ENCODE data around the gene SERPIND1. TPM values are rescaled to one million over a fixed set of nuclear protein-coding genes. Genes with fewer than 3 reads are reported as not detected.

SERPIND1 gene
- total and polyA plus RNA-seq, 4 experiments from 2014 or later, result 0.07 to 0.29 TPM; not detected in 2

Other genes starting within 250 kb of the SERPIND1 start
- 100 to 1,000 TPM; 142 to 145 TPM for gene PI4KA, start 84.7 kb downstream of the SERPIND1 start, total RNA-seq
- 10 to 100 TPM; 31.5 to 78.5 TPM for gene PI4KA, start 84.7 kb downstream of the SERPIND1 start, polyA plus RNA-seq
- gene SNAP29, start 84.9 kb downstream of the SERPIND1 start, total RNA-seq, result 10 to 100 TPM; 24.4 to 26.1 TPM
- 10 to 100 TPM; 18.8 to 27.8 TPM for gene SNAP29, start 84.9 kb downstream of the SERPIND1 start, polyA plus RNA-seq
- 10 to 100 TPM; 85.1 to 86.5 TPM for gene CRKL, start 143.3 kb downstream of the SERPIND1 start, total RNA-seq
- gene CRKL, start 143.3 kb downstream of the SERPIND1 start, polyA plus RNA-seq, result 10 to 100 TPM; 39.9 to 51.3 TPM
- 1 to 10 TPM in 1 of 2 experiments, under 1 TPM in 1; 0.55 to 1.0 TPM for gene AIFM3, start 193.1 kb downstream of the SERPIND1 start, total RNA-seq
- not detected for gene AIFM3, start 193.1 kb downstream of the SERPIND1 start, polyA plus RNA-seq
- 100 to 1,000 TPM; 112 to 114 TPM for gene LZTR1, start 208.2 kb downstream of the SERPIND1 start, total RNA-seq
- 10 to 100 TPM in 1 of 2 donors, 1 to 10 TPM in 1; 5.5 to 18.1 TPM for gene LZTR1, start 208.2 kb downstream of the SERPIND1 start, polyA plus RNA-seq
- 10 to 100 TPM; 60.4 to 65.0 TPM for gene THAP7, start 228.0 kb downstream of the SERPIND1 start, total RNA-seq
- 10 to 100 TPM; 45.9 to 46.9 TPM for gene THAP7, start 228.0 kb downstream of the SERPIND1 start, polyA plus RNA-seq
- 1 to 10 TPM; 1.1 to 1.2 TPM for gene P2RX6, start 241.1 kb downstream of the SERPIND1 start, total RNA-seq
- under 1 TPM in 1 of 2 donors, not detected in 1; 0.19 TPM for gene P2RX6, start 241.1 kb downstream of the SERPIND1 start, polyA plus RNA-seq